GM12892 (cell line): ENCODE measurements around the gene HSD11B2.

Experiments
- POLR2AphosphoS5 ChIP-seq: IDR thresholded peaks from 2 replicates; pipeline ENCODE4 v1.6.1; 2011; ENCODE audit warnings: low read depth, low read length, control low read depth
- TAF1 ChIP-seq: IDR thresholded peaks from 2 replicates; pipeline ENCODE4 v1.6.1; 2011; ENCODE audit warnings: low read depth, mild to moderate bottlenecking, control low read depth, low read length, borderline replicate concordance

- TF ChIP-seq POLR2AphosphoS5 = no peak
- TF ChIP-seq TAF1 = no peak
Observed at GRCh38 chr16:67483150-67483549, 52.2 kb downstream of the HSD11B2 start, which contains the start of gene AGRP.
